Body of pancreas (tissue), 4 donors: ENCODE results near the gene CACNA1C.

Source experiments
- POLR2A ChIP-seq, 3 donors: fragments of 450-650 bp; IDR thresholded peaks; one replicate each; pipeline ENCODE4 v1.6.1; 2016; ENCODE audit warnings: antibody characterized with exemption in 3 of 3, mild to moderate bottlenecking in 2 of 3
- TF ChIP-seq, protein P1 (sequence below), 7 experiments: fragments of 450-650 bp in 4 of 7; fragments of 200-600 bp in 3 of 7; sonication (generic) in 3 of 7; IDR thresholded peaks; one replicate each; pipeline ENCODE4 v1.5.1; 2016 to 2019; ENCODE audit warnings: antibody characterized with exemption in 7 of 7

DNA sequence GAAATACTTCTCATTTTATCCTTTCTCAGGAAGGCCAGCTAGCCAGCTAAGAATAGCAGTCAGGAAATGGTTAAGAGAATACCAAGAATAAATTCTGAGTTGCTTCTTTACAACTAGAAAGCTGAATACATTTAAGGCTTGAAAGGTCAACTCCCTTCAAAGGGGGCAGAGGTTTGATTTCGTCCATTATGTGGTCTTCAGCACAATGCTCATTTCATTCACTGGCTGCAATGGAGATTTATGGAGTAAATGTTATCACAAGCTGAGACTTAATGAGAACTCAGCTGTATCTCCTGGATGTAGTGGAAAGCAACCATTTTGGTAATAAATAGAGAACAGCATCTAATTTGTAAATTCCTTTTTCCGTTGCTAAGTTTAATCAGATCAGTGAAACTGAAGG lies 477.0 kb downstream of the CACNA1C start:
- TF ChIP-seq, protein P1, sequence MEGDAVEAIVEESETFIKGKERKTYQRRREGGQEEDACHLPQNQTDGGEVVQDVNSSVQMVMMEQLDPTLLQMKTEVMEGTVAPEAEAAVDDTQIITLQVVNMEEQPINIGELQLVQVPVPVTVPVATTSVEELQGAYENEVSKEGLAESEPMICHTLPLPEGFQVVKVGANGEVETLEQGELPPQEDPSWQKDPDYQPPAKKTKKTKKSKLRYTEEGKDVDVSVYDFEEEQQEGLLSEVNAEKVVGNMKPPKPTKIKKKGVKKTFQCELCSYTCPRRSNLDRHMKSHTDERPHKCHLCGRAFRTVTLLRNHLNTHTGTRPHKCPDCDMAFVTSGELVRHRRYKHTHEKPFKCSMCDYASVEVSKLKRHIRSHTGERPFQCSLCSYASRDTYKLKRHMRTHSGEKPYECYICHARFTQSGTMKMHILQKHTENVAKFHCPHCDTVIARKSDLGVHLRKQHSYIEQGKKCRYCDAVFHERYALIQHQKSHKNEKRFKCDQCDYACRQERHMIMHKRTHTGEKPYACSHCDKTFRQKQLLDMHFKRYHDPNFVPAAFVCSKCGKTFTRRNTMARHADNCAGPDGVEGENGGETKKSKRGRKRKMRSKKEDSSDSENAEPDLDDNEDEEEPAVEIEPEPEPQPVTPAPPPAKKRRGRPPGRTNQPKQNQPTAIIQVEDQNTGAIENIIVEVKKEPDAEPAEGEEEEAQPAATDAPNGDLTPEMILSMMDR (IDR thresholded peaks at IDR 0.05) = no peak
- no peak for TF ChIP-seq POLR2A (IDR thresholded peaks at IDR 0.05)
